PFSK-1 (cell line): ENCODE results near the gene EP400.

Experiments
- FOXP2 ChIP-seq: optimal IDR thresholded peaks from 2 replicates; pipeline ENCODE3; 2011; ENCODE audit warnings: borderline replicate concordance, control low read depth, inconsistent platforms; ENCODE audit not compliant: insufficient read depth; ENCODE audit errors: extremely low read length, extremely low read depth
- POLR2AphosphoS5 ChIP-seq: IDR thresholded peaks from 2 replicates; pipeline ENCODE4 v1.6.1; 2012; ENCODE audit warnings: low read depth, mild to moderate bottlenecking, control low read depth, low read length, moderate library complexity
- SIN3A ChIP-seq: IDR thresholded peaks from 2 replicates; pipeline ENCODE4 v1.6.1; 2012; ENCODE audit warnings: mild to moderate bottlenecking, low read length, moderate library complexity, borderline replicate concordance; ENCODE audit not compliant: insufficient read depth
- TAF1 ChIP-seq: IDR thresholded peaks from 2 replicates; pipeline ENCODE4 v1.6.1; 2012; ENCODE audit warnings: low read length, control low read depth, borderline replicate concordance; ENCODE audit not compliant: insufficient read depth
- TF ChIP-seq, protein P1 (sequence below), 2 experiments: IDR thresholded peaks; 2 replicates each; pipeline versions ENCODE4 v1.6.1 to v1.8.0; 2011 to 2012; ENCODE audit warnings: low read depth in 2 of 2, low read length in 2 of 2, control low read depth in 1 of 2, inconsistent platforms in 1 of 2, mild to moderate bottlenecking in 1 of 2, moderate library complexity in 1 of 2; ENCODE audit not compliant: insufficient read depth in 1 of 2

The EP400 gene

DNA sequence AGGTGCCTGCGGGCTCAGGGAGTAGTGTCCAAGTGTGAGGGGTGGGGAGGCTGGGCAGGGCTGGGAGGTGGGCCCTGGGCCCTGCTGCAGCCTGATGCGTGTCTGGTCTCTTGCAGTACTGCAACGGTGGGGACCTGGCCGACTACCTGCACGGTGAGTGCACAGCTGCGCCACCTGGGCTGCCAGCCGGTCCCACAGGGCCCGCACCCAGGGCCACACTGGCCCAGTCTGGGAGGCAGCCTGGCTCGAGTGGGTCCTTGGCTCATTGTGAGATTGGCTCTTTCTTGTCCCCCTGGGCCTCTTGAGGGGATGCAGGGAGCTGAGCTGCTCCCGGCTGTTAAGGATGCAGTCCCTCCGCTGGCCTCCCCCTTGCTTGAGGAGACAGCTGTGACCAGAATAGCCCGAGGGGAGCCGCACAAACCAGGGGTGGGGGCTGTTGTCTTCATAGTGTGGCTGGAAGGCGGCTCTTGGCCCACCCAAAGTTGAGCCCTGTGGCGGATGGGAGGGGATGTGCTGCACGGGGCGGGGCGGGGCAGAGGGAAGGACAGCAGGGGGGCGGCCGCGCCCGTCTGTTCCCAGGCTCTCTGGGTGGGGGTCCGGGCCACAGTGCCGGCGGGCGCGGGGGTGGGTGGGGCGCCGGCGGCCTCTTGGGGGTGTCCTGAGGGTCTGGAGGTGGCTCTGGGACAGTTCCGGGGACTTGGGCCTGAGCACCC is 42.2 kb upstream of the EP400 start:
- TF ChIP-seq FOXP2: no peak
- no peak for TF ChIP-seq POLR2AphosphoS5
- TF ChIP-seq, protein P1, sequence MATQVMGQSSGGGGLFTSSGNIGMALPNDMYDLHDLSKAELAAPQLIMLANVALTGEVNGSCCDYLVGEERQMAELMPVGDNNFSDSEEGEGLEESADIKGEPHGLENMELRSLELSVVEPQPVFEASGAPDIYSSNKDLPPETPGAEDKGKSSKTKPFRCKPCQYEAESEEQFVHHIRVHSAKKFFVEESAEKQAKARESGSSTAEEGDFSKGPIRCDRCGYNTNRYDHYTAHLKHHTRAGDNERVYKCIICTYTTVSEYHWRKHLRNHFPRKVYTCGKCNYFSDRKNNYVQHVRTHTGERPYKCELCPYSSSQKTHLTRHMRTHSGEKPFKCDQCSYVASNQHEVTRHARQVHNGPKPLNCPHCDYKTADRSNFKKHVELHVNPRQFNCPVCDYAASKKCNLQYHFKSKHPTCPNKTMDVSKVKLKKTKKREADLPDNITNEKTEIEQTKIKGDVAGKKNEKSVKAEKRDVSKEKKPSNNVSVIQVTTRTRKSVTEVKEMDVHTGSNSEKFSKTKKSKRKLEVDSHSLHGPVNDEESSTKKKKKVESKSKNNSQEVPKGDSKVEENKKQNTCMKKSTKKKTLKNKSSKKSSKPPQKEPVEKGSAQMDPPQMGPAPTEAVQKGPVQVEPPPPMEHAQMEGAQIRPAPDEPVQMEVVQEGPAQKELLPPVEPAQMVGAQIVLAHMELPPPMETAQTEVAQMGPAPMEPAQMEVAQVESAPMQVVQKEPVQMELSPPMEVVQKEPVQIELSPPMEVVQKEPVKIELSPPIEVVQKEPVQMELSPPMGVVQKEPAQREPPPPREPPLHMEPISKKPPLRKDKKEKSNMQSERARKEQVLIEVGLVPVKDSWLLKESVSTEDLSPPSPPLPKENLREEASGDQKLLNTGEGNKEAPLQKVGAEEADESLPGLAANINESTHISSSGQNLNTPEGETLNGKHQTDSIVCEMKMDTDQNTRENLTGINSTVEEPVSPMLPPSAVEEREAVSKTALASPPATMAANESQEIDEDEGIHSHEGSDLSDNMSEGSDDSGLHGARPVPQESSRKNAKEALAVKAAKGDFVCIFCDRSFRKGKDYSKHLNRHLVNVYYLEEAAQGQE (IDR thresholded peaks at IDR 0.05; ENCODE audit: insufficient read depth in 1 of 2, low read depth in 2 of 2, low read length in 2 of 2): no peak
- no peak for TF ChIP-seq SIN3A
- TF ChIP-seq TAF1: no peak

GRCh38 chr12:131908092-131909080 is 41.4 kb upstream of the EP400 start:
- TF ChIP-seq SIN3A: no peak
- TF ChIP-seq, protein P1 (IDR thresholded peaks at IDR 0.05; ENCODE audit: insufficient read depth in 1 of 2, low read depth in 2 of 2, low read length in 2 of 2): no peak
- TF ChIP-seq FOXP2: no peak
- TF ChIP-seq POLR2AphosphoS5: no peak
- no peak for TF ChIP-seq TAF1

- TF ChIP-seq TAF1 (no peak), POLR2AphosphoS5 (no peak), FOXP2 (no peak), SIN3A (no peak)
- TF ChIP-seq, protein P1 (IDR thresholded peaks at IDR 0.05; ENCODE audit: insufficient read depth in 1 of 2, low read depth in 2 of 2, low read length in 2 of 2): no peak
These were observed 40.5 kb upstream of the EP400 start for GRCh38 chr12:131909081-131909751.

- TF ChIP-seq SIN3A (no peak), TAF1 (no peak)
- TF ChIP-seq, protein P1 (IDR thresholded peaks at IDR 0.05; ENCODE audit: insufficient read depth in 1 of 2, low read depth in 2 of 2, low read length in 2 of 2): no peak
These were observed 40.0 kb upstream of the EP400 start for GRCh38 chr12:131909752-131910219.
